PC-3 (cell line): Measurements from ENCODE around the gene ZBTB46.

ENCODE experiments used
- EZH2 ChIP-seq: fragments of 300-600 bp; sonication (generic); IDR thresholded peaks from one replicate; pipeline ENCODE4 v1.6.1; 2017; ENCODE audit warnings: antibody characterized with exemption, mild to moderate bottlenecking, low read length; ENCODE audit not compliant: unreplicated experiment
- EZH2phosphoT487 ChIP-seq: fragments of 300-600 bp; sonication (generic); IDR thresholded peaks from 2 replicates; pipeline ENCODE4 v1.6.1; 2018; ENCODE audit warnings: mild to moderate bottlenecking, antibody characterized with exemption, low read length, borderline replicate concordance
- TF ChIP-seq, protein P1 (sequence below): fragments of 300-600 bp; sonication (generic); conservative IDR thresholded peaks from 2 replicates; pipeline ENCODE4 v1.5.1; 2017; ENCODE audit warnings: antibody characterized with exemption, low read depth, mild to moderate bottlenecking, low read length

DNA sequence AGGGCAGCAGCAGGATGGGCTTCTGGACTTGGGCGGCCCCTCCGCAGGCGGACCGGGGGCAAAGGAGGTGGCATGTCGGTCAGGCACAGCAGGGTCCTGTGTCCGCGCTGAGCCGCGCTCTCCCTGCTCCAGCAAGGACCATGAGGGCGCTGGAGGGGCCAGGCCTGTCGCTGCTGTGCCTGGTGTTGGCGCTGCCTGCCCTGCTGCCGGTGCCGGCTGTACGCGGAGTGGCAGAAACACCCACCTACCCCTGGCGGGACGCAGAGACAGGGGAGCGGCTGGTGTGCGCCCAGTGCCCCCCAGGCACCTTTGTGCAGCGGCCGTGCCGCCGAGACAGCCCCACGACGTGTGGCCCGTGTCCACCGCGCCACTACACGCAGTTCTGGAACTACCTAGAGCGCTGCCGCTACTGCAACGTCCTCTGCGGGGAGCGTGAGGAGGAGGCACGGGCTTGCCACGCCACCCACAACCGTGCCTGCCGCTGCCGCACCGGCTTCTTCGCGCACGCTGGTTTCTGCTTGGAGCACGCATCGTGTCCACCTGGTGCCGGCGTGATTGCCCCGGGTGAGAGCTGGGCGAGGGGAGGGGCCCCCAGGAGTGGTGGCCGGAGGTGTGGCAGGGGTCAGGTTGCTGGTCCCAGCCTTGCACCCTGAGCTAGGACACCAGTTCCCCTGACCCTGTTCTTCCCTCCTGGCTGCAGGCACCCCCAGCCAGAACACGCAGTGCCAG lies 134.3 kb downstream of the ZBTB46 start, which contains the start of gene TNFRSF6B:
- TF ChIP-seq, protein P1, sequence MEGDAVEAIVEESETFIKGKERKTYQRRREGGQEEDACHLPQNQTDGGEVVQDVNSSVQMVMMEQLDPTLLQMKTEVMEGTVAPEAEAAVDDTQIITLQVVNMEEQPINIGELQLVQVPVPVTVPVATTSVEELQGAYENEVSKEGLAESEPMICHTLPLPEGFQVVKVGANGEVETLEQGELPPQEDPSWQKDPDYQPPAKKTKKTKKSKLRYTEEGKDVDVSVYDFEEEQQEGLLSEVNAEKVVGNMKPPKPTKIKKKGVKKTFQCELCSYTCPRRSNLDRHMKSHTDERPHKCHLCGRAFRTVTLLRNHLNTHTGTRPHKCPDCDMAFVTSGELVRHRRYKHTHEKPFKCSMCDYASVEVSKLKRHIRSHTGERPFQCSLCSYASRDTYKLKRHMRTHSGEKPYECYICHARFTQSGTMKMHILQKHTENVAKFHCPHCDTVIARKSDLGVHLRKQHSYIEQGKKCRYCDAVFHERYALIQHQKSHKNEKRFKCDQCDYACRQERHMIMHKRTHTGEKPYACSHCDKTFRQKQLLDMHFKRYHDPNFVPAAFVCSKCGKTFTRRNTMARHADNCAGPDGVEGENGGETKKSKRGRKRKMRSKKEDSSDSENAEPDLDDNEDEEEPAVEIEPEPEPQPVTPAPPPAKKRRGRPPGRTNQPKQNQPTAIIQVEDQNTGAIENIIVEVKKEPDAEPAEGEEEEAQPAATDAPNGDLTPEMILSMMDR = 0 out of 2 replicates have a peak, but pooled peaks have one; percentile 8
- TF ChIP-seq EZH2 (no peak), EZH2phosphoT487 (no peak)
